ENCODE measurements around the gene RFX2.

- TF ChIP-seq AFF4 (CRISPR knock-in tag; IDR thresholded peaks at IDR 0.05; ENCODE audit: borderline replicate concordance) = no peak
- TF ChIP-seq, protein P1, sequence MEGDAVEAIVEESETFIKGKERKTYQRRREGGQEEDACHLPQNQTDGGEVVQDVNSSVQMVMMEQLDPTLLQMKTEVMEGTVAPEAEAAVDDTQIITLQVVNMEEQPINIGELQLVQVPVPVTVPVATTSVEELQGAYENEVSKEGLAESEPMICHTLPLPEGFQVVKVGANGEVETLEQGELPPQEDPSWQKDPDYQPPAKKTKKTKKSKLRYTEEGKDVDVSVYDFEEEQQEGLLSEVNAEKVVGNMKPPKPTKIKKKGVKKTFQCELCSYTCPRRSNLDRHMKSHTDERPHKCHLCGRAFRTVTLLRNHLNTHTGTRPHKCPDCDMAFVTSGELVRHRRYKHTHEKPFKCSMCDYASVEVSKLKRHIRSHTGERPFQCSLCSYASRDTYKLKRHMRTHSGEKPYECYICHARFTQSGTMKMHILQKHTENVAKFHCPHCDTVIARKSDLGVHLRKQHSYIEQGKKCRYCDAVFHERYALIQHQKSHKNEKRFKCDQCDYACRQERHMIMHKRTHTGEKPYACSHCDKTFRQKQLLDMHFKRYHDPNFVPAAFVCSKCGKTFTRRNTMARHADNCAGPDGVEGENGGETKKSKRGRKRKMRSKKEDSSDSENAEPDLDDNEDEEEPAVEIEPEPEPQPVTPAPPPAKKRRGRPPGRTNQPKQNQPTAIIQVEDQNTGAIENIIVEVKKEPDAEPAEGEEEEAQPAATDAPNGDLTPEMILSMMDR (IDR thresholded peaks at IDR 0.05) = no peak
These were observed 53.3 kb downstream of the RFX2 start for GRCh38 chr19:6056801-6057650.

All from WTC11 (cell line).